ENCODE data around the gene SMURF1.

- no peak for TF ChIP-seq CTCF (IDR thresholded peaks at IDR 0.05)
- no peak for TF ChIP-seq ZFX (IDR thresholded peaks at IDR 0.05; ENCODE audit: borderline replicate concordance)
Observed at GRCh38 chr7:99039384-99039891, 104.5 kb downstream of the SMURF1 start.
